ENCODE data around the gene C2orf92.

Gene C2orf92

GRCh38 chr2:97715951-97716694 lies 46.6 kb downstream of the C2orf92 start:
- TF ChIP-seq, protein P1, sequence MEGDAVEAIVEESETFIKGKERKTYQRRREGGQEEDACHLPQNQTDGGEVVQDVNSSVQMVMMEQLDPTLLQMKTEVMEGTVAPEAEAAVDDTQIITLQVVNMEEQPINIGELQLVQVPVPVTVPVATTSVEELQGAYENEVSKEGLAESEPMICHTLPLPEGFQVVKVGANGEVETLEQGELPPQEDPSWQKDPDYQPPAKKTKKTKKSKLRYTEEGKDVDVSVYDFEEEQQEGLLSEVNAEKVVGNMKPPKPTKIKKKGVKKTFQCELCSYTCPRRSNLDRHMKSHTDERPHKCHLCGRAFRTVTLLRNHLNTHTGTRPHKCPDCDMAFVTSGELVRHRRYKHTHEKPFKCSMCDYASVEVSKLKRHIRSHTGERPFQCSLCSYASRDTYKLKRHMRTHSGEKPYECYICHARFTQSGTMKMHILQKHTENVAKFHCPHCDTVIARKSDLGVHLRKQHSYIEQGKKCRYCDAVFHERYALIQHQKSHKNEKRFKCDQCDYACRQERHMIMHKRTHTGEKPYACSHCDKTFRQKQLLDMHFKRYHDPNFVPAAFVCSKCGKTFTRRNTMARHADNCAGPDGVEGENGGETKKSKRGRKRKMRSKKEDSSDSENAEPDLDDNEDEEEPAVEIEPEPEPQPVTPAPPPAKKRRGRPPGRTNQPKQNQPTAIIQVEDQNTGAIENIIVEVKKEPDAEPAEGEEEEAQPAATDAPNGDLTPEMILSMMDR (IDR thresholded peaks at IDR 0.05; ENCODE audit: low read depth, low read length, missing control alignments) = no peak
- no peak overlapping the region for H3K4me3 ChIP-seq (ENCODE audit: low read depth, low read length)
- DNase-seq (ENCODE audit: low read depth) = no peak

DNA sequence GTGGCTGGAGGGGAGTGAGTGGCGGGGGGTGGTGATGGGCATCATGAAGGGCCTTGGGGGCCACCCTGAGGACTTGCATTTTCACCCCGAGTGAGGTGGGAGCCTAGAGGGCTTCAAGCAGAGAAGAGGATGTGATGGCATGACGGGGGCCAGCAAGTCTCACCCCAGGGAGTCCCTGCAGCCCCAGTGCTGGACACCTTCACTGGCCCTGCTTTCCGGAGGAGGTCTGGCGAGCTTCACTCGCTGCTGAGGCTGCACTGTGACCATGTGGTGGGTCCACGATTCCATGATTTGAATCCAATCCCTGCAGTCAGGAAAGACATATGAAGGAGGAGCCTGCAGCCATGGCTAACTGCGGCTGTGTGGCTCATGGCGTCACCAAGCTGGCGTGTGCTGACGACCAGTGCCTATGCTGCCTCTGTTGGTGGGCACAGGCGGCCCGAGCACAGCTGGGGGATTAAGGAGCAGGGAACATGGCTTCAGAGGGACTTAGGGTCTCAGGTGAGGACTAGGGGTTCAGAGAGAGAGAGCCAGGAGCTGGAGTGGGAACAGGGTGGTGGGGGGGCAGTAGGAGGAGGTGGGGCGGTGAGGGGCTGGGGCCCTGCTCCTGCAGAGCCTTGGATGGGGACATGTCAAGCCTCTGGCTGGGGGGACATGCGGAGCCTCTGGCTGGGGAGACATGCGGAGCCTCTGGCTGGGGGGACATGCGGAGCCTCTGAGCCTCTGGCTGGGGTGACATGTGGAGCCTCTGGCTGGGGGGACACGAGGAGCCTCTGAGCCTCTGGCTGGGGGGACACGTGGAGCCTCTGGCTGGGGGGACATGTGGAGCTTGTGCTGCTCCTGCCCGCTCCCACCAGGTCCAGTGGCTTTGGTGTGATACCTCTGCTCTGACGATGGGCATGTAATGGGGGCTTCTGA lies 47.4 kb downstream of the C2orf92 start:
- TF ChIP-seq, protein P1 (IDR thresholded peaks at IDR 0.05; ENCODE audit: low read depth, low read length, missing control alignments) = no peak
- no peak overlapping the region for H3K4me3 ChIP-seq (ENCODE audit: low read depth, low read length)
- DNase-seq (ENCODE audit: low read depth) = no peak

DNA sequence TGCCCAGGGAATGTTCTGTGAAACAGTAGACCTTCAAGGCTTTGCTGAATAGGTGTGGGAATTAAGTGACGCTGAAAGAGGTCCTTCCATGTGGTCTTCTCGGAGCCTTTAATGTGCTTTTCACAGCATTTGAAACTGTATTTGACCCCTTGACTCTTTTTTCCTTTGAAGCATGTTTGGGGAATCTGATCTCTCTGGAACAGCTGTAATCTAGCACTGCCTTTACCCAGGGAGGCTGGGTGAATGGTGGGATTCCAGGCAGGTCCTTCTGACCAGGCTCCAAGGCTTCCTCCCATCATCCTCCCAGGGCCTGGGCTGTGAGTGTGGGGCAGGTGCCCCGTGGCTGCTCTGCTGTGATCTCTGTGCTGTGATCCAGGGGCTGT lies 48.1 kb downstream of the C2orf92 start:
- H3K4me3 ChIP-seq (ENCODE audit: low read depth, low read length) = no peak overlapping the region
- DNase-seq (ENCODE audit: low read depth) = no peak
- TF ChIP-seq, protein P1 (IDR thresholded peaks at IDR 0.05; ENCODE audit: low read depth, low read length, missing control alignments) = no peak

DNA sequence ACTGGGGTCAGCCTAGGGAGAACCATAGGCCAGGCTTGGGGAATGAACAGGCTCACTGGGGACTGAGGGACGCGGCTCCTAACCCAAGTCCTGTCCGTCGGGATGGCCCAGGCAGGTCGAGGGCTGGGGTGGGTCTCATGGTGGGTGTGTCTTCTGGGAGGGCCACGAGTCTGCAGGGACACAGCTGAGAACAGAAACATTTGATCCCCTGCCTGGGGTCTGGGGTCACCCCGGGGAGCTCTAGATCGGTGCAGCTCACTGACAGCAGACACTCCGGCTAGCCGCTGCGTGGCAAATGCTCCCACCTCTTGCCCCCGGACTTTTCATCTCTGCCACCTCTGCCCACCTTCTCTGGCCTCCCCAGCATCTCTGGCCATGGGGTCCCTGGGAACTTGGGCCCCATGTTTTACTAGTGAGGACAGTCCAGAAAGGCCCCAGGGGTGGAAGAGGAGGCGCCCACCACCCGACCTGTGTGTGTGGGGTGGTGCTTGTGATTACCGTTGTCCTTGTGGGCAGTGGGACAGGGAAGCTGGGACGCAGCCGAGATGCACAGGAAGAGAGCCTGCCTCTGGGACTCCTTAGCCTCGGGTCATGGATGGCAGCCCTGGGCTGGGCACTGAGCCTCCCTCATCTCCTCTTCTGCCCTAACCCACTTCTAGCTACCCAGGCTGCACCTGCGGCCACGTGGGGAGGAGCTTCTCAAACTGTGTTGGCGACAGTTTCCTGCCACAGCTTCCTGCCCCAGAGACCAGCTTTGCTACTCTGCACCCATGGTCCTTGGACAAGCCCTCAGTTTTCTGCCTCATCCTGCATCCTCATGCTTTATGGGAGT lies 48.8 kb downstream of the C2orf92 start:
- DNase-seq (ENCODE audit: low read depth) = no peak
- H3K4me3 ChIP-seq (ENCODE audit: low read depth, low read length) = no peak overlapping the region
- TF ChIP-seq, protein P1 (IDR thresholded peaks at IDR 0.05; ENCODE audit: low read depth, low read length, missing control alignments) = no peak

DNA sequence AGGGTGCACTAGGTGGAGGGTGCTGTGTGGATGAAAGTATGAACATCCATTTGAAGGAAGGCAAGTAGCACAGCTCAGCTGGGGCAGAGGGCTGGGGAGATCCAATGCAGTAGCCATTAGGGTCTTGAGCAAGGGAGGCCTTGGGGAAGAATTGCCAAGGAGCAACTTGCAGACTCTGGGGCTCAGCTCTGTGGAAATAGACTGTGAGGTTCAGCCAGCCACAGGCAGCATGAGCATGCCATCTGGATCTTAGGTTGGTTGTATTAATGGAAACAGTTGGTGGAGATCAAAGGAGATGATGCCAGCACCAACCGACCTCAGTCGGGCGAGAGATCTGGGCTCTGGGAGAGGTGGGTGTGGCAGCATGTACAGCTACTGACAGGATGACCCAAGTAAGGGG lies 49.4 kb downstream of the C2orf92 start:
- no peak overlapping the region for H3K4me3 ChIP-seq (ENCODE audit: low read depth, low read length)
- DNase-seq (ENCODE audit: low read depth) = no peak
- TF ChIP-seq, protein P1 (IDR thresholded peaks at IDR 0.05; ENCODE audit: low read depth, low read length, missing control alignments) = no peak

DNA sequence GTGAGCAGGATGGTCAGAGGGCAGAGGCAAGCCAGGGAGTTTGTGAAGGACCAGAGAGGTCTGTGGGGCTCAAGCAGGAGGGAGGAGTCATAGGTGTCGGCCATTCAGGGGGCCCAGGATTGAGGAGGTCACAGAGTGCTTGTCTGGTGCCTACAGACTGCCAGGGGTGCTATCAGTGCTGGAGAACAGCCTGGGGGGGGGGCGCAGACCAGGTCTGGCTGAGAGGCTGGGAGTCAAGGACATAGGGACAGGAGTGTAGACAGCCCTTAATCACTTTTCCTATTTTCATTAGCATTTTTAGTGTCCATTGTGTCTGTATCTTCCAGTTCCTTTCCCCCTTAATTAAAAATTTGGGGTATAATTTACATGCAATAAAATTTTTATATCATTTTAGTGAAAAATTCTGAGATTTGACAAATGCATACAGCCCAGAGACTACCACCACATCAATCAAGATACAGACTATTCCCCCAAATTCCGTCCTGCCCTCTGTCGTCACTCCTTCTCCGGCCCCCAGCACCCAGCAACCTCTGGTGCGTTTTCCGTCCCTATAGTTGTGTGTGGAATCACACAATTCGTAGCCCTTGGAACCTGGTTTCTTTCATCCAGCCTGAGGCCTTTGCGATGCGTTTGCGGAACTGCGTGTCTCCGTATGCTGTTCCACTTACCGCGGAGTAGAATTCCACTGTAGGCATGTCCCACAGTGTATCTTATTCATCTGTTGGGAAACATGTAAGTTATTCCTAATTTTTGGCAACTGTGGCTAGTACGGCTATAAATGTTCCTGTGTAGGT lies 50.0 kb downstream of the C2orf92 start:
- H3K4me3 ChIP-seq (ENCODE audit: low read depth, low read length) = no peak overlapping the region
- TF ChIP-seq, protein P1 (IDR thresholded peaks at IDR 0.05; ENCODE audit: low read depth, low read length, missing control alignments) = no peak
- no peak for DNase-seq (ENCODE audit: low read depth)
